HEK293 (cell line): ENCODE measurements around the gene ZFYVE28.

ENCODE experiments used
- EGR2 ChIP-seq: fragments of 450-650 bp; formaldehyde crosslinking; IDR thresholded peaks from 2 replicates; pipeline ENCODE4 v1.5.1; 2016; ENCODE audit warnings: low read depth, missing biosample characterization, missing genetic modification characterization
- HOXA7 ChIP-seq: sonication (generic); formaldehyde crosslinking; IDR thresholded peaks from 2 replicates; pipeline ENCODE4 v1.8.1; 2022; ENCODE audit warnings: missing genetic modification reagents, borderline replicate concordance
- SP3 ChIP-seq: fragments of 450-650 bp; formaldehyde crosslinking; IDR thresholded peaks from 2 replicates; pipeline ENCODE4 v1.5.1; 2016; ENCODE audit warnings: missing biosample characterization, missing genetic modification characterization
- TCF7L2 ChIP-seq: IDR thresholded peaks from 2 replicates; pipeline ENCODE4 v1.6.1; 2011; ENCODE audit warnings: low read depth, mild to moderate bottlenecking, inconsistent platforms, low read length, moderate library complexity, borderline replicate concordance
- TRIM28 ChIP-seq: IDR thresholded peaks from 2 replicates; pipeline ENCODE4 v1.6.1; 2011; ENCODE audit warnings: low read length, control low read depth, borderline replicate concordance
- ZNF155 ChIP-seq: fragments of 450-650 bp; formaldehyde crosslinking; IDR thresholded peaks from 2 replicates; pipeline ENCODE4 v1.5.1; 2016; ENCODE audit warnings: missing biosample characterization, missing genetic modification characterization
- ZNF248 ChIP-seq: fragments of 450-650 bp; formaldehyde crosslinking; IDR thresholded peaks from 2 replicates; pipeline ENCODE4 v1.5.1; 2017; ENCODE audit warnings: missing biosample characterization, missing genetic modification characterization
- TF ChIP-seq, protein P1 (sequence below): fragments of 450-650 bp; formaldehyde crosslinking; IDR thresholded peaks from 2 replicates; pipeline ENCODE4 v1.5.1; 2016; ENCODE audit warnings: missing biosample characterization, missing genetic modification characterization
- TF ChIP-seq, protein P2 (sequence below): fragments of 450-650 bp; IDR thresholded peaks from 2 replicates; pipeline ENCODE4 v1.5.1; 2018; ENCODE audit warnings: missing biosample characterization, mild to moderate bottlenecking, missing genetic modification characterization
- TF ChIP-seq, protein P3 (sequence below): fragments of 450-650 bp; formaldehyde crosslinking; IDR thresholded peaks from 2 replicates; pipeline ENCODE4 v1.5.1; 2016; ENCODE audit warnings: missing biosample characterization, missing genetic modification characterization
- TF ChIP-seq, protein P4 (sequence below): fragments of 450-650 bp; formaldehyde crosslinking; IDR thresholded peaks from 2 replicates; pipeline ENCODE4 v1.5.1; 2016; ENCODE audit warnings: missing biosample characterization, missing genetic modification characterization

DNA sequence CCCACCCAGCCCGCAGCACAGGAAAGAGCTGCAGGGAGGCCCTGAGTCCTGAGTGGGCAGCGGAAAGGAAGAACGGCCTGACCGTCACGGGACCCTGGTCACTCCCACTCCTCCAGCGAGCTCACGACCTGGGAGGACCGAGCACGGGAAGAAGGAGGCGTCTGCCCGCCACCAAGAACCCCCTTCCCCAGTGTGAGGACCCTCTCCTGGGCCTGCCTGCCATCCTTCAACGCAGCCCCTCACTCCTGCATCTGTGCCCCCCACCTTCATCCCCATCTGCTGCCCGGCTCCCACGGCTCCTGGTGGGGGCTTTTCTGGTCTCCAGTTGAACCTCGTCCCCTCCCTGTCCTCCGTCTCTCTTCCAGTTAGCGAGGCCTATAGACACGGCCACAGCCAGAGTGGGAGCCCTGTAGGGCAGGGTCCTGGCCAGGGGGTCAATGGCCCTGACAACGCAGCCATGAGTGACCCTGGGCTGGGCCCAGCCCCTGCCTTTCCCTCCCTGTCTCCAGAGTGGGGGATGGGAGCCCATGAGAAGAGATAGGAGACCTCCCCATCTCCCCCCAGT is 115.2 kb downstream of the ZFYVE28 start:
- no peak for TF ChIP-seq ZNF155
- TF ChIP-seq, protein P1, sequence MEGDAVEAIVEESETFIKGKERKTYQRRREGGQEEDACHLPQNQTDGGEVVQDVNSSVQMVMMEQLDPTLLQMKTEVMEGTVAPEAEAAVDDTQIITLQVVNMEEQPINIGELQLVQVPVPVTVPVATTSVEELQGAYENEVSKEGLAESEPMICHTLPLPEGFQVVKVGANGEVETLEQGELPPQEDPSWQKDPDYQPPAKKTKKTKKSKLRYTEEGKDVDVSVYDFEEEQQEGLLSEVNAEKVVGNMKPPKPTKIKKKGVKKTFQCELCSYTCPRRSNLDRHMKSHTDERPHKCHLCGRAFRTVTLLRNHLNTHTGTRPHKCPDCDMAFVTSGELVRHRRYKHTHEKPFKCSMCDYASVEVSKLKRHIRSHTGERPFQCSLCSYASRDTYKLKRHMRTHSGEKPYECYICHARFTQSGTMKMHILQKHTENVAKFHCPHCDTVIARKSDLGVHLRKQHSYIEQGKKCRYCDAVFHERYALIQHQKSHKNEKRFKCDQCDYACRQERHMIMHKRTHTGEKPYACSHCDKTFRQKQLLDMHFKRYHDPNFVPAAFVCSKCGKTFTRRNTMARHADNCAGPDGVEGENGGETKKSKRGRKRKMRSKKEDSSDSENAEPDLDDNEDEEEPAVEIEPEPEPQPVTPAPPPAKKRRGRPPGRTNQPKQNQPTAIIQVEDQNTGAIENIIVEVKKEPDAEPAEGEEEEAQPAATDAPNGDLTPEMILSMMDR (tag by site-specific recombination), result no peak
- TF ChIP-seq, protein P2, sequence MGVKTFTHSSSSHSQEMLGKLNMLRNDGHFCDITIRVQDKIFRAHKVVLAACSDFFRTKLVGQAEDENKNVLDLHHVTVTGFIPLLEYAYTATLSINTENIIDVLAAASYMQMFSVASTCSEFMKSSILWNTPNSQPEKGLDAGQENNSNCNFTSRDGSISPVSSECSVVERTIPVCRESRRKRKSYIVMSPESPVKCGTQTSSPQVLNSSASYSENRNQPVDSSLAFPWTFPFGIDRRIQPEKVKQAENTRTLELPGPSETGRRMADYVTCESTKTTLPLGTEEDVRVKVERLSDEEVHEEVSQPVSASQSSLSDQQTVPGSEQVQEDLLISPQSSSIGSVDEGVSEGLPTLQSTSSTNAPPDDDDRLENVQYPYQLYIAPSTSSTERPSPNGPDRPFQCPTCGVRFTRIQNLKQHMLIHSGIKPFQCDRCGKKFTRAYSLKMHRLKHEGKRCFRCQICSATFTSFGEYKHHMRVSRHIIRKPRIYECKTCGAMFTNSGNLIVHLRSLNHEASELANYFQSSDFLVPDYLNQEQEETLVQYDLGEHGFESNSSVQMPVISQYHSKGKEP (tag by site-specific recombination), result no peak
- TF ChIP-seq TRIM28, result no peak
- no peak for TF ChIP-seq ZNF248 (tag by site-specific recombination)
- TF ChIP-seq EGR2, result no peak
- no peak for TF ChIP-seq TCF7L2
- TF ChIP-seq, protein P3, sequence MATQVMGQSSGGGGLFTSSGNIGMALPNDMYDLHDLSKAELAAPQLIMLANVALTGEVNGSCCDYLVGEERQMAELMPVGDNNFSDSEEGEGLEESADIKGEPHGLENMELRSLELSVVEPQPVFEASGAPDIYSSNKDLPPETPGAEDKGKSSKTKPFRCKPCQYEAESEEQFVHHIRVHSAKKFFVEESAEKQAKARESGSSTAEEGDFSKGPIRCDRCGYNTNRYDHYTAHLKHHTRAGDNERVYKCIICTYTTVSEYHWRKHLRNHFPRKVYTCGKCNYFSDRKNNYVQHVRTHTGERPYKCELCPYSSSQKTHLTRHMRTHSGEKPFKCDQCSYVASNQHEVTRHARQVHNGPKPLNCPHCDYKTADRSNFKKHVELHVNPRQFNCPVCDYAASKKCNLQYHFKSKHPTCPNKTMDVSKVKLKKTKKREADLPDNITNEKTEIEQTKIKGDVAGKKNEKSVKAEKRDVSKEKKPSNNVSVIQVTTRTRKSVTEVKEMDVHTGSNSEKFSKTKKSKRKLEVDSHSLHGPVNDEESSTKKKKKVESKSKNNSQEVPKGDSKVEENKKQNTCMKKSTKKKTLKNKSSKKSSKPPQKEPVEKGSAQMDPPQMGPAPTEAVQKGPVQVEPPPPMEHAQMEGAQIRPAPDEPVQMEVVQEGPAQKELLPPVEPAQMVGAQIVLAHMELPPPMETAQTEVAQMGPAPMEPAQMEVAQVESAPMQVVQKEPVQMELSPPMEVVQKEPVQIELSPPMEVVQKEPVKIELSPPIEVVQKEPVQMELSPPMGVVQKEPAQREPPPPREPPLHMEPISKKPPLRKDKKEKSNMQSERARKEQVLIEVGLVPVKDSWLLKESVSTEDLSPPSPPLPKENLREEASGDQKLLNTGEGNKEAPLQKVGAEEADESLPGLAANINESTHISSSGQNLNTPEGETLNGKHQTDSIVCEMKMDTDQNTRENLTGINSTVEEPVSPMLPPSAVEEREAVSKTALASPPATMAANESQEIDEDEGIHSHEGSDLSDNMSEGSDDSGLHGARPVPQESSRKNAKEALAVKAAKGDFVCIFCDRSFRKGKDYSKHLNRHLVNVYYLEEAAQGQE (tag by site-specific recombination), result no peak
- no peak for TF ChIP-seq HOXA7 (CRISPR knock-in tag)
- TF ChIP-seq, protein P4, sequence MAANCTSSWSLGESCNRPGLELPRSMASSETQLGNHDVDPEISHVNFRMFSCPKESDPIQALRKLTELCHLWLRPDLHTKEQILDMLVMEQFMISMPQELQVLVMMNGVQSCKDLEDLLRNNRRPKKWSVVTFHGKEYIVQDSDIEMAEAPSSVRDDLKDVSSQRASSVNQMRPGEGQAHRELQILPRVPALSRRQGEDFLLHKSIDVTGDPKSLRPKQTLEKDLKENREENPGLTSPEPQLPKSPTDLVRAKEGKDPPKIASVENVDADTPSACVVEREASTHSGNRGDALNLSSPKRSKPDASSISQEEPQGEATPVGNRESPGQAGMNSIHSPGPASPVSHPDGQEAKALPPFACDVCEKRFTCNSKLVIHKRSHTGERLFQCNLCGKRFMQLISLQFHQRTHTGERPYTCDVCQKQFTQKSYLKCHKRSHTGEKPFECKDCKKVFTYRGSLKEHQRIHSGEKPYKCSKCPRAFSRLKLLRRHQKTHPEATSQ (tag by site-specific recombination), result no peak
- no peak for TF ChIP-seq SP3
